ENCODE results near the gene CMSS1. TPM values are rescaled to one million over a fixed set of nuclear protein-coding genes. Genes with fewer than 3 reads are reported as not detected.
"Not testable (repeated sequence)": the region's sequence is repeated elsewhere in the genome, so short reads cannot be mapped to it uniquely, and the experiment has no call there.

Gene CMSS1
- total RNA-seq, 1 donor from 2014 or later: 51.5 TPM

DNA sequence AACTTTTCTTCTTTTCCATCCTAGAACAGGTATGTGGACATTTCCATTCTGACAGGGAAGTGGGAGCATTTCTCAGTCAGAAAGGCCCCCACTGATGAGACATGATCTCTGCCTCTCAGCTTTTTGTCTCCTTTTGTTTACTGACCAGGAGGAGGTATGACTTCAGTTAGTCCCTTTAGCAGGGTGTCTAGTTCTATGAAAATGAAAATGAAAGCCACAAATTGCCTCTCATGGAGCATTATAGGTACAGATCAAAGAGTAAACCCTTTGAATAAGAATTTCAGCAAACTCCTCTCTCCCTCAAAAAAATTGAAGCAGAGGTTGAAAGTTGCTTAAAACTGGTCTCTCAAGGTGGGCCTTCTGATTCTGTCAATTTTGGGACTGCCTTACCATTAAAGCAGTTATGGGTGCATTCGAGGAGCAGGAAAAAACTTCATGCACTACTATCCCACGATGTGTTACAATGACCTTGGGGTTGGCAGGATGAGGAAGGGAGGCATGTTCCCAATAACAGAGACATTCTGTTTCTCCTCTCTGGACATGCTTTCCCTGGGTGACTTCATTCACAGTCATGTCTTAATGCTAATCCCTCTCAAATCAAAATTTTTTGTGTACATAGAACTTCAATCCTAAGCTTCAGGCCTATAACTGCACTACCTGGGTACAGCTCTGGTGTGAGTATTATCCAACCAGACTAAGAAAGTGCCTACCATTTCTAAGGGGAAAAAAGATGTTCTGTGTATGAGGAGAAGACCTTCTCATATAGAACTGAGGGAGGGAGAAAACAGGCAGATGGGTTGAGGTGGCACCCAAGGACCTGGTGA lies 392.5 kb downstream of the CMSS1 start:
- no peak for DNase-seq (ENCODE audit: low spot score)

DNA sequence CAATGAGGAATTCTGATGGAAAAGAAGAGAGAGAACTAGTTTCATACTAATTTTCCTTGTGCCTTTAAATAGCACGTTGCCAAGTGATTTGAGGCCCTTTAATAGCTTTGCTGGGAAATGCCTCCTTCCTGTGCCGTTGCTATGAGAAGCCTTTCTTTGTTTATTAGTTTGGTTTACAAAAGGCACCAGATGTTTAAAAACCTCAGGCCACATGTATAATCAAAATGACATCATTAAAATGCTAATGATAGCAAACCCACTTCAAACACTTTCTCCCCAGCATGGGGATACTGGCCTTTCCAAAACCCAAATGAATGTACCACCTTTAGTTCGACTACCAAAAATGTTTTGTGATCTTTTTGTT lies 393.1 kb downstream of the CMSS1 start:
- no peak for DNase-seq (ENCODE audit: low spot score)

DNA sequence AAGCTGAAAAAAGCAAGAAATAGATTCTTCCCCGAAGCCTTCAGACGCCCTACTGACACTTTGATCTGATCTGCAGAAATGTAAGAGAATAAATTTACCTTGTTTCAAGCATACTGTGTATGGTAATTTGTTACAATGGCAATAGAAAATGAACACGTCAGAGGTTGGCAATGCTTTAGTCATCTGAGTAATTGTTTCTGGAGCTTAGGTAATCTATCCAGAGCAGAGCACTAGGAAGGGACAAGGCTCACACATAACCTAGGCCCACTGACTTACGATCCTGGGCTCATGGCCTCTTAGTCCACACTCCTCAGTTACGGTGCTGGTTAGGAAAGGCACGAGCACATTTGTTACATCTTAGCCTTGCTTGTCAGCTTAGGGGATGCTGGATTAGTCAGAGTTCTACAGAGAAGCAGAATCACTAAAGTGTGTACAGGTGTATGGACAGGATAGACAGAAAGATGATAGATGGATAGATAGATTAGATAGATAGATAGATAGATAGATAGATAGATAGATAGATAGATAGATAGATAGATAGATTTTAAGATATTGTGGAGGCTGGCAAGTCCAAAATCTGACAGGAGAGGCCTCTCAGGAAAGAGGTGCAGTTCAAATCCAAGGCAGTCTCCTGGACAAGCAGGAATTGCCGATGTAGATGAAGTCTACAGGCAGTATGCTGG lies 396.4 kb downstream of the CMSS1 start:
- DNase-seq (ENCODE audit: low spot score): no peak

DNA sequence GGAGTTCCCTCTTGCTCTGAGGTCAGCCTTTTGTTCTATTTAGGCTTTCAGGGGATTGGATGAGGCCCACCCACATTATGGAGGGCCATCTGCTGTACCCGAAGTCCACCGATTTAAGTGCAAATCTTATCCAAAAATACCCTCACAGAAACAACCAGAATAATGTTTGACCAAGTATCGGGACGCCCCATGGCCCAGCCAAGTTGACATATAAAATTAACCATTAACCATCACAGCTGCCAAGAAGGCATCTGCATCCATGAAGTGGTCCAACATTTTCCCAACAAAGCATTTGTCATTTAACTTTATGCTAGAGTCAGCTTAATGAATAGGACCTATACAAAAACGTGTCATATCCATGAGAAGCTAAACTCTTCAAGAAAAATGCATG lies 396.9 kb downstream of the CMSS1 start:
- no peak for DNase-seq (ENCODE audit: low spot score)

DNA sequence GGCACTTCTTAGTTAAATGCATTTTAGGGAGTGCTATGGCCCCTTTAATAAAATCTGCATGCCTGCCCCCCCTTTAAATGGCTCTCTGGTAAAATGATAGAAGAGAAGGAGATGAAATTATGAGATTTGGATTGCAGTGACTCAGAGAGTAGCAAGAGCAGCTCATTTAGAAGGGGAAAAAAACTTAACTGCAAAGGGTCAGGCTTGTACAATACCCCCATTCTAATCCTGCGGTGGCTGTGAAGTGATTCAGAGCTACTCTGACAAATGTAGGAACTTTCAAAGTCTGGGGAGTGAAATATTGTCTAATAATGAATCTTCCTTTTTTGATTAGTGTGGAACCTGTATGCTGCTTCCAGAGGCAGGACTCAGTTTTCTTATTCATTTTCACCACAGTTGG lies 399.1 kb downstream of the CMSS1 start:
- no peak for DNase-seq (ENCODE audit: low spot score)

DNA sequence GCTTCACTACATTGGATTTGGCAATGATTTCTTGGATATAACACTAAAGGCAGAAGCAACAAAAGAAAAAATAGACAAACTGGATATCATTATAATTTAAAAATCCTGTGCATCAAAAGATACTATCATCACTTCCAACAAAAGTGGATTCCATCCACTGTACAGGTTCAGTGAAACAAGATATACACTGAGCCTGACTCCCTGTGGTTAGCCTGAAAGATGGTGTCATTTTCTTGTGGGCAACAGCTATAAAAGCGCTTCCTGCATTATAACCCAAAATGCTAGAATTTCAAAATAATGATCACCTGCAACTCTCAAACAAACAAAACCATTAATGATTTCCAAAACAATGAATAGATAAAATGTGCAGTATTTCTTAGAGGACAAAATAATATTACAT lies 403.5 kb downstream of the CMSS1 start:
- DNase-seq (ENCODE audit: low spot score): no peak

DNA sequence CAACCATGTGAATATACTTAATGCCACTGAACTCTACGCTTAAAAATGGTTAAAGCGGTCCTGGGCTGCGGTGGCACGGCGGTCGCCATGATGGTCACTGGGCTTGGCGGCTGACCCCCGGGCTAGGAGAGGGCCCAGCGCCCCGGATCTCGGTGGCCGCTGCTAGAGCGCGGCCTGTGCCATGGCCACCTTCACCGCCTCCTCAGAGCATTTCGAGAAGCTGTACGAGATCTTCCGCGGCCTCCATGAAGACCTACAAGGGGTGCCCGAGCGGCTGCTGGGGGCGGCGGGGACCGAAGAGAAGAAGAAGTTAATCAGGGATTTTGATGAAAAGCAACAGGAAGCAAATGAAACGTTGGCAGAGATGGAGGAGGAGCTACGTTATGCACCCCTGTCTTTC lies 407.5 kb downstream of the CMSS1 start:
- DNase-seq (ENCODE audit: low spot score): no peak

DNA sequence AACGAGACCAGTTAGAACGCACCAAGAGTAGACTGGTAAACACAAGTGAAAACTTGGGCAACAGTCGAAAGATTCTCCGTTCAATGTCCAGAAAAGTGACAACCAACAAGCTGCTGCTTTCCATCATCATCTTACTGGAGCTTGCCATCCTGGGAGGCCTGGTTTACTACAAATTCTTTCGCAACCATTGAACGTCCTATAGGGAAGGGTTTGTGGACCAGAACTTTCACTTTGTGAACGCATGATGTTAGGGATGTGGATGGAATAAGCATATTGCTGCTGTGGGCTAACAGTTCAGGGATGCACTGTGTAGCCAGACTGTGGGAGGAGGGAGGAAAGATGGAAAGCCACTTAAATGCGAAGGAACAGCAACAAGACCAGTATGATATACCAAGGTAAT lies 408.2 kb downstream of the CMSS1 start:
- no peak for DNase-seq (ENCODE audit: low spot score)

DNA sequence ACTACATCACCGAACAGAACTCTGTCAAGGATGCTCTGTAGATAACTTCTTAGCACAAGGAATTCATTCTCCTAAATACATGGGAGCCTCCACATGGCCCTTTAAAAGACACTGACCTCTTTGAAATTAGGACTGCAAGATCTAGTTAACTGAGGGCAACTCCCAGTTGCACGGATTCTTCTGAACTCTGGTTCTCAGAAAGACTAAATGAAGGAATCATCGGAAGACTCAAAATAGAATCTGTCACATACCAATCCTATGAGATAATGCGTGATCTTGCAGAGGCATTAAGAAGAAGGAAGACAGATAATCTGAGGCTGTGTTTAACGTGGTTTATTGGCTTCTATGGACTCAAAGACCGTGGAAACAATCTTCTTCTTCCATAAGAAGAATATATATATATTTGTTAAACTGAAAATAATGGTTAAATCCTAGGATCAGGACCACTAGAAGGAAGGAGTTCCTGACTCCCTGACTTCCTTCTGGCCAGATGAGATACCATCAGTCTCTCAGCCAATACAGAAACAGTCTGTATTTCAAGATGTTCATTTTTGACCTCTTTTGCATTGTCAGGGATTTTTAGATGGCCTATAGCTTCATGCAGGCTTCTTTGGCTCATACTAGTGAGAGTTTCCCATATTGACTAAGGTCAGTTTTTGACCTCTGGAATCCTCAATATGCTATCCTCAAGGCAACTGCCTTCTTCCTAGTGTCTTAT lies 409.2 kb downstream of the CMSS1 start:
- no peak for DNase-seq (ENCODE audit: low spot score)

DNA sequence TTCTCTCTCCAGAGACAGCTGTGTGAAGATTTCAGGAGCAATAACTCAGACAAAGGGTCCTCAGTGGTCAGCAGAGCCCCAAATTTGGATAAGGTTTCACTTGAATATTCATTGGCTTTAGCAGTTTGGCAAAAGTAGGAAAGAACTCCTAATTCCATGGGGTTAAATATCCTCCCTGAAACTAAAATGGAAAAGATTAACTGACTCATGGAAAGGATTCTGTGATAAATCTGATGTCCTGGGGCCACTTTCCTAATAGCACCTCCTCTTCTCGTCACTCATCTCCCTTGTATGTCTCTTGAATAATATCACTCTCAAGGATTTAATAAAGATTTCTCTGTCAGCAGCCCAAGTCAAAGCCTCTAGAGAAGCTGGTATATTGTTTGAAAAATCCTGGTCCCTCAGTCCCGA lies 409.9 kb downstream of the CMSS1 start:
- DNase-seq (ENCODE audit: low spot score): no peak

DNA sequence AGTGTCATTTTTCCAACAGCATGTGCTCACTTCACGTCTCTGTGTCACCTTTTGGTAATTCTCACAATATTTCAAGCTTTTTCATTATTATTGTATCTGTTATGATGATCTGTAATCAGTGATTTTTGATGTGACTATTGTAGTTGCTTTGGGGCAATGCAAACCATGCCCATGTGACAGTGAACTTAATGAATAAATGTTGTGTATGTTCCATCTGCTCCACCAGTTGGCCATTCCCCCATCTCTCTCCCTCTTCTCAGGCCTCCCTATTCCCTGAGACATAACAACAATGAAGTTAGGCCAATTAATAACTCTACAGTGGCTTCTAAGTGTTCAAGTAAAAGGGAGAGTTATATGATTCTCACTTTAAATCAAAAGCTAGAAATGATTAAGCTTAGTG lies 410.6 kb downstream of the CMSS1 start:
- no peak for DNase-seq (ENCODE audit: low spot score)

DNA sequence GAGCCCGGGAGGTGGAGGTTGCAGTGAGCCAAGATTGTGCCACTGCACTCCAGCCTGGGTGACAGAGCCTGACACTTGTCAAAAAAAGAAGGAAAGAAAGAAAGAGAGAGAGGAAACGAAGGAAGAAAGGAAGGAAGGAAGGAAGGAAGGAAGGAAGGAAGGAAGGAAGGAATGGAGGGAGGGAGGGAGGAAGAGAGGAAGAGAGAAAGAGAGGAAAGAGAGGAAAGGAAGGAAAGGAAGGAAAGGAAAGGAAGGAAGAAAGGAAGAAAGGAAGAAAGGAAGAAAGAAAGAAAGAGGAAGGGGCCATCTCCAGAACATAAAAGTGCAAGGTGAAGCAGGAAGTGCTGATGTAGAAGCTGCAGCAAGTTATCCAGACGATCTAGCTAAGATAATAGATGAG lies 411.5 kb downstream of the CMSS1 start:
- not testable (repeated sequence) for DNase-seq (ENCODE audit: low spot score)

DNA sequence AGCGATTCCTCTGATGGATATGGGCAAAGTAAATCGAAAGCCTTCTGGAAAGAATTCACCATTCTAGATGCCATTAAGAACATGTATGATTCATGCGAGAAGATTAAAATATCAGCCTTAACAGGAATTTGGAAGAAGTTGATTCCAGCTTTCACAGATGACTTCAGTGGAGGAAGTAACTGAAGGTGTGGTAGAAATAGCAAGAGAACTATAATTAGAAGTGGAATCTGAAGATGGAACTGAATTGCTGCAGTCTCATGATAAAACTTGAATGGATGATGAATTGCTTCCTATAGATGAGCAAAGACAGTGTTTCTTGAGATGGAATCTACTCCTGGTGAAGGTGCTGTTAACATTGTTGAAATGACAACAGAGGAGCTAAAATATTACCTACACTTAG lies 413.0 kb downstream of the CMSS1 start:
- no peak for DNase-seq (ENCODE audit: low spot score)

Small RNAs within 50 kb of the gene (microRNA-seq; reads per million reads assigned to microRNA genes)
- gene MIR3921 (ENCODE audit: borderline number of aligned reads): not detected

Other genes with a start within 250 kb of the CMSS1 start
- gene COL8A1, start 179.3 kb upstream of the CMSS1 start, total RNA-seq: 18.5 TPM